GM12878 (cell line): Measurements from ENCODE around the gene PPP2R5A.

ENCODE experiments used
- EGR1 ChIP-seq, 2 experiments: IDR thresholded peaks; 1 replicate in 1 of 2; 2 replicates in 1 of 2; pipeline ENCODE4 v1.6.1; 2011 to 2012; ENCODE audit warnings: low read depth in 2 of 2, low read length in 2 of 2, borderline replicate concordance in 1 of 2, mild to moderate bottlenecking in 1 of 2, moderate library complexity in 1 of 2
- EZH2 ChIP-seq: IDR thresholded peaks from 2 replicates; pipeline ENCODE4 v1.6.1; 2012; ENCODE audit warnings: low read depth, mild to moderate bottlenecking, control low read depth, inconsistent platforms, low read length, borderline replicate concordance; ENCODE audit not compliant: control insufficient read depth
- FOXK2 ChIP-seq: fragments of 450-650 bp; IDR thresholded peaks from 2 replicates; pipeline ENCODE4 v1.6.1; 2017; ENCODE audit warnings: mild to moderate bottlenecking, moderate library complexity
- JUNB ChIP-seq: IDR thresholded peaks from 2 replicates; pipeline ENCODE4 v1.6.1; 2016; ENCODE audit warnings: antibody characterized with exemption, mild to moderate bottlenecking
- KDM1A ChIP-seq: fragments of 200-600 bp; sonication (generic); IDR thresholded peaks from 2 replicates; pipeline ENCODE4 v1.6.1; 2016; ENCODE audit warnings: borderline replicate concordance
- NFIC ChIP-seq: IDR thresholded peaks from 2 replicates; pipeline ENCODE4 v1.6.1; 2012; ENCODE audit warnings: low read depth, mild to moderate bottlenecking, inconsistent platforms, low read length, moderate library complexity
- POLR2A ChIP-seq: IDR thresholded peaks from 2 replicates; pipeline ENCODE4 v1.6.1; 2011; ENCODE audit warnings: low read depth, mild to moderate bottlenecking, low read length
- TARDBP ChIP-seq: IDR thresholded peaks from 2 replicates; pipeline ENCODE4 v1.6.1; 2016; ENCODE audit warnings: borderline replicate concordance

DNA sequence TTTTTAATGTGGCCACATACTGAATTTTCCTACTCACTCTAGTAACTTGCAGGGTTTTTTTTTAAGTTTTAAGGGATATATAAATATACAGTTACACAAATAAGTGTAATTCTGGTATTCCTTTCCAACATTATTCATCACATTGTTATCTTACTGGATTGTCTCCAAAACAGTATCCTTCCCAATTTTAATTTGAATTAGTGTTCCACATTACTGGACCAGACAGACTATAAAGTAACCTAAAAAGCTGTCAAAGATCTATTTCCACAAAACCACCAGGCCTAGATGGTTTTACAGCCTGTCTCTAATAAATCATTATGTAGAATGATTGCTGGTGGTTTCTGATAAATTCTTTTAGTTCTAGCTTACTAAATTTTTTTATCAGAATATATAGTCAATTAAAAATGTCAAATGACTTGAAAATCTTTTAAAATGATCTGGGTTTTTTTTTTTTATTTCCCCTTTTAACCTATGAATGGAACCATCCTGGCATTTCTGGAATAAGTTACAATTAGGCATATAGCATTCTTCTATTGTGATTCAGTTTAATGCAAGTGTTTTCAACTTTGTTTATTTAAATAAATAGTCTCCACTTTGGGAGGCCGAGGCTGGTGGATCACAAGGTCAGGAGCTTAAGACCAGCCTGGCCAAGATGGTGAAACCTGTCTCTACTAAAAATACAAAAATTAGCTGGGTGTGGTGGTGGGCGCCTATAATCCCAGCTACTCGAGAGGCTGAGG, 70.2 kb downstream of the PPP2R5A start:
- TF ChIP-seq POLR2A (no peak), EZH2 (no peak), JUNB (no peak), TARDBP (no peak), EGR1 (IDR thresholded peaks at IDR 0.05; ENCODE audit: borderline replicate concordance in 1 of 2, low read depth in 2 of 2, low read length in 2 of 2) (no peak), KDM1A (no peak), FOXK2 (no peak), NFIC (no peak)
